ENCODE measurements around the gene FECH.
A peak's percentile ranks its signal among the peaks of the same experiment; 100 is the strongest.
"Not testable (repeated sequence)": the region's sequence is repeated elsewhere in the genome, so short reads cannot be mapped to it uniquely, and the experiment has no call there.

The FECH gene

GRCh38 chr18:57533006-57533867 is 53.3 kb downstream of the FECH start:
- Mint-ChIP-seq H3K9me3 (no peaks in the 10 kb centered on the region), H3K27me3 (peaks cover 7% of the 10 kb centered on the region), H3K27ac (no peak overlapping the region), H3K4me3 (no peak overlapping the region), H3K36me3 (no peaks in the 10 kb centered on the region), H3K4me1 (no peaks in the 10 kb centered on the region)
- DNase-seq (ENCODE audit: low spot score in 2 of 2): no peak
- no peak for ATAC-seq (ENCODE audit: low read depth)

- Mint-ChIP-seq H3K4me3 (no peak overlapping the region), H3K4me1 (no peaks in the 10 kb centered on the region), H3K9me3 (peaks cover 5% of the 10 kb centered on the region), H3K36me3 (no peaks in the 10 kb centered on the region), H3K27me3 (peaks cover 7% of the 10 kb centered on the region), H3K27ac (no peak overlapping the region)
- ATAC-seq (ENCODE audit: low read depth): no peak
- no peak for DNase-seq (ENCODE audit: low spot score in 2 of 2)
These were observed 57.4 kb downstream of the FECH start for GRCh38 chr18:57529151-57529550.

- Mint-ChIP-seq H3K36me3 (no peaks in the 10 kb centered on the region), H3K9me3 (peaks cover 5% of the 10 kb centered on the region), H3K27me3 (peaks cover 5% of the 10 kb centered on the region), H3K27ac (no peak overlapping the region), H3K4me1 (peaks cover 7% of the 10 kb centered on the region), H3K4me3 (no peak overlapping the region)
- ATAC-seq (ENCODE audit: low read depth) (no peak), DNase-seq (ENCODE audit: low spot score in 2 of 2) (no peak)
These were observed 58.8 kb downstream of the FECH start for GRCh38 chr18:57527556-57528229.

GRCh38 chr18:57523171-57523956 is 63.1 kb downstream of the FECH start:
- Mint-ChIP-seq H3K36me3 (no peaks in the 10 kb centered on the region), H3K27ac (peak overlapping the region; percentile 11), H3K27me3 (peaks cover 3% of the 10 kb centered on the region), H3K4me3 (no peak overlapping the region), H3K9me3 (peaks cover 5% of the 10 kb centered on the region), H3K4me1 (peaks cover 7% of the 10 kb centered on the region)
- DNase-seq (ENCODE audit: low spot score in 2 of 2) (no peak), ATAC-seq (ENCODE audit: low read depth) (peak; percentile 73)

GRCh38 chr18:57522348-57522747 is 64.2 kb downstream of the FECH start:
- H3K4me1 Mint-ChIP-seq; H3K27ac Mint-ChIP-seq; DNase-seq (ENCODE audit: low spot score in 2 of 2); H3K36me3 Mint-ChIP-seq; H3K27me3 Mint-ChIP-seq; H3K4me3 Mint-ChIP-seq; H3K9me3 Mint-ChIP-seq; ATAC-seq (ENCODE audit: low read depth): not testable (repeated sequence)

- ATAC-seq (ENCODE audit: low read depth) (no peak), DNase-seq (ENCODE audit: low spot score in 2 of 2) (no peak)
- Mint-ChIP-seq H3K4me1 (peaks cover 7% of the 10 kb centered on the region), H3K27me3 (peaks cover 5% of the 10 kb centered on the region), H3K4me3 (no peak overlapping the region), H3K9me3 (peaks cover 6% of the 10 kb centered on the region), H3K27ac (no peak overlapping the region), H3K36me3 (no peaks in the 10 kb centered on the region)
These were observed 66.7 kb downstream of the FECH start for GRCh38 chr18:57519668-57520424.

GRCh38 chr18:57518533-57518932 is 68.0 kb downstream of the FECH start:
- no peak overlapping the region for H3K27ac Mint-ChIP-seq
- H3K4me1 Mint-ChIP-seq: peaks cover 6% of the 10 kb centered on the region
- H3K4me3 Mint-ChIP-seq: no peak overlapping the region
- DNase-seq (ENCODE audit: low spot score in 2 of 2) (no peak), ATAC-seq (ENCODE audit: low read depth) (no peak)
- H3K27me3 Mint-ChIP-seq: peaks cover 5% of the 10 kb centered on the region
- H3K9me3 Mint-ChIP-seq: peaks cover 6% of the 10 kb centered on the region
- H3K36me3 Mint-ChIP-seq: no peaks in the 10 kb centered on the region

- peaks cover 6% of the 10 kb centered on the region for H3K9me3 Mint-ChIP-seq
- DNase-seq (ENCODE audit: low spot score in 2 of 2): no peak
- ATAC-seq (ENCODE audit: low read depth): no peak
- H3K4me1 Mint-ChIP-seq: no peaks in the 10 kb centered on the region
- H3K36me3 Mint-ChIP-seq: no peaks in the 10 kb centered on the region
- H3K27me3 Mint-ChIP-seq: peaks cover 6% of the 10 kb centered on the region
- H3K4me3 Mint-ChIP-seq: no peak overlapping the region
- no peak overlapping the region for H3K27ac Mint-ChIP-seq
These were observed 70.4 kb downstream of the FECH start for GRCh38 chr18:57516056-57516455.

GRCh38 chr18:57505231-57505630 is 81.3 kb downstream of the FECH start:
- H3K4me3 Mint-ChIP-seq: no peak overlapping the region
- H3K9me3 Mint-ChIP-seq: no peaks in the 10 kb centered on the region
- no peak for ATAC-seq (ENCODE audit: low read depth)
- no peak overlapping the region for H3K27ac Mint-ChIP-seq
- H3K4me1 Mint-ChIP-seq: no peaks in the 10 kb centered on the region
- H3K27me3 Mint-ChIP-seq: peaks cover 19% of the 10 kb centered on the region
- no peaks in the 10 kb centered on the region for H3K36me3 Mint-ChIP-seq
- DNase-seq (ENCODE audit: low spot score in 2 of 2): no peak

GRCh38 chr18:57502624-57503023 is 83.9 kb downstream of the FECH start:
- H3K4me3 Mint-ChIP-seq: no peak overlapping the region
- no peaks in the 10 kb centered on the region for H3K36me3 Mint-ChIP-seq
- H3K27ac Mint-ChIP-seq: no peak overlapping the region
- H3K9me3 Mint-ChIP-seq: no peaks in the 10 kb centered on the region
- ATAC-seq (ENCODE audit: low read depth) (no peak), DNase-seq (ENCODE audit: low spot score in 2 of 2) (no peak)
- H3K4me1 Mint-ChIP-seq: no peaks in the 10 kb centered on the region
- peaks cover 14% of the 10 kb centered on the region for H3K27me3 Mint-ChIP-seq

GRCh38 chr18:57498682-57499256 is 87.7 kb downstream of the FECH start:
- Mint-ChIP-seq H3K27ac (no peak overlapping the region), H3K27me3 (peaks cover 2% of the 10 kb centered on the region), H3K9me3 (no peaks in the 10 kb centered on the region), H3K4me3 (no peak overlapping the region), H3K36me3 (no peaks in the 10 kb centered on the region), H3K4me1 (no peaks in the 10 kb centered on the region)
- DNase-seq (ENCODE audit: low spot score in 2 of 2) (no peak), ATAC-seq (ENCODE audit: low read depth) (no peak)

All from memory B cell (primary cell).